Measurements from ENCODE around the gene TUT7. TPM values are rescaled to one million over a fixed set of nuclear protein-coding genes. Genes with fewer than 3 reads are reported as not detected.

Gene TUT7
- total and polyA plus RNA-seq, 2 experiments from 2014 or later = 21.4 to 23.8 TPM

- H3K4me1 ChIP-seq (ENCODE audit: insufficient read depth) = peaks cover 10% of the 10 kb centered on the region
- DNase-seq (ENCODE audit: low spot score) = no peak
Measured at GRCh38 chr9:86330186-86330585, 24.0 kb downstream of the TUT7 start.

More at GRCh38 chr9:86330186-86330585, 24.0 kb downstream of the TUT7 start:
- Mint-ChIP-seq H3K36me3 (ENCODE audit: low read depth) (peaks cover 47% of the 10 kb centered on the region; the same call in 2 of the 3 replicates), H3K9me3 (peaks cover 2% of the 10 kb centered on the region; the same call in 1 of the 3 replicates), H3K4me1 (peaks cover 17% of the 10 kb centered on the region), H3K4me3 (no peak overlapping the region), H3K27ac (no peak overlapping the region), H3K27me3 (ENCODE audit: insufficient read depth, low read depth, poor library complexity) (no peaks in the 10 kb centered on the region)
- no peak overlapping the region for H3K4me3 ChIP-seq
- TF ChIP-seq EZH2phosphoT487 (IDR thresholded peaks at IDR 0.05; ENCODE audit: unreplicated experiment) = no peak
- no peak for TF ChIP-seq CTCF (conservative IDR thresholded peaks at IDR 0.05; ENCODE audit: low read depth in 2 of 2)
- TF ChIP-seq REST (IDR thresholded peaks at IDR 0.05; ENCODE audit: unreplicated experiment) = no peak
- no peak for TF ChIP-seq ZNF331 (CRISPR knock-in tag; IDR thresholded peaks at IDR 0.05; ENCODE audit: low read depth)
- no peak for TF ChIP-seq ZNF114 (CRISPR knock-in tag; IDR thresholded peaks at IDR 0.05)
- no peak for TF ChIP-seq POLR2AphosphoS5 (IDR thresholded peaks at IDR 0.05; ENCODE audit: low read depth)
- no peak for TF ChIP-seq ETS1 (IDR thresholded peaks at IDR 0.05)
- no peak for TF ChIP-seq ZNF462 (CRISPR knock-in tag; IDR thresholded peaks at IDR 0.05)
- no peak for TF ChIP-seq STAT1 (IDR thresholded peaks at IDR 0.05; ENCODE audit: unreplicated experiment)
- TF ChIP-seq CREB1 (CRISPR knock-in tag; IDR thresholded peaks at IDR 0.05; ENCODE audit: low read depth) = no peak
- no peak for TF ChIP-seq EZH2 (IDR thresholded peaks at IDR 0.05; ENCODE audit: low read depth, unreplicated experiment)
- TF ChIP-seq JUNB (IDR thresholded peaks at IDR 0.05; ENCODE audit: unreplicated experiment) = no peak
- TF ChIP-seq NANOG (IDR thresholded peaks at IDR 0.05; ENCODE audit: borderline replicate concordance) = no peak
- H3F3A ChIP-seq (replicated peaks; ENCODE audit: low read depth) = no peaks in the 10 kb centered on the region
- no peak overlapping the region for H3K27ac ChIP-seq (ENCODE audit: low read depth)
- no peaks in the 10 kb centered on the region for H3K9me2 ChIP-seq (ENCODE audit: insufficient read depth)
- H3K4me2 ChIP-seq = no peak overlapping the region
- no peaks in the 10 kb centered on the region for H3K79me2 ChIP-seq (replicated peaks; ENCODE audit: insufficient read depth)
- no peak overlapping the region for H2AFZ ChIP-seq
- no peaks in the 10 kb centered on the region; the same call in 1 of the 2 replicates for H3K36me3 ChIP-seq (ENCODE audit: insufficient read depth)
- ATAC-seq = no peak
- no peaks in the 10 kb centered on the region for H3K27me3 ChIP-seq (ENCODE audit: insufficient read depth)
- H4K20me1 ChIP-seq (replicated peaks; ENCODE audit: insufficient read depth) = no peaks in the 10 kb centered on the region; the same call in 1 of the 2 replicates

Data from GM23338 (cell line).